PC-3 (cell line): Measurements from ENCODE around the gene SLC25A17. TPM values are rescaled to one million over a fixed set of nuclear protein-coding genes. Genes with fewer than 3 reads are reported as not detected.

Experiments used
- ATAC-seq: fragments of 200-7000 bp; cut with Tn5 transposase; 2 replicates; pipeline ENCODE4 v1.9.1; 2020; ENCODE audit warnings: mild to moderate bottlenecking, moderate library complexity
- BruUV-seq: library from RNA; stranded (reverse); fragments of 400-500 nt; replicated peaks from 2 replicates; lab custom pipeline; 2021; lab: Mats Ljungman, UMichigan
- CTCF ChIA-PET: fragments of 300-600 bp; sonication (Branson Sonifier 250); formaldehyde crosslinking; loops from one replicate; lab custom pipeline; 2022; ENCODE audit warnings: antibody characterized with exemption; lab: Charles Lee
- POLR2A ChIA-PET: fragments of 300-600 bp; sonication (Branson Sonifier 250); formaldehyde crosslinking; loops from one replicate; lab custom pipeline; 2022; ENCODE audit warnings: antibody characterized with exemption; ENCODE audit not compliant: unreplicated experiment; lab: Charles Lee
- DNase-seq: peaks from one replicate; pipeline ENCODE4 v3.0.0-alpha.2; 2015
- H2AFZ ChIP-seq: fragments of 300-600 bp; sonication (generic); 2 replicates; pipeline ENCODE4 v1.6.0; 2016; ENCODE audit warnings: antibody characterized with exemption, low read length
- H3F3A ChIP-seq: fragments of 300-600 bp; sonication (generic); one replicate; pipeline ENCODE4 v1.6.0; 2017; ENCODE audit warnings: antibody characterized with exemption, low read length, control low read depth, mild to moderate bottlenecking; ENCODE audit not compliant: unreplicated experiment
- H3K27ac ChIP-seq: fragments of 300-600 bp; sonication (generic); 2 replicates; pipeline ENCODE4 v1.5.1; 2016; ENCODE audit warnings: mild to moderate bottlenecking, low read length
- H3K27me3 ChIP-seq: fragments of 300-600 bp; sonication (generic); 2 replicates; pipeline ENCODE4 v1.6.1; 2016; ENCODE audit warnings: low read length, mixed read lengths
- H3K36me3 ChIP-seq: fragments of 300-600 bp; sonication (generic); 2 replicates; pipeline ENCODE4 v1.6.1; 2016; ENCODE audit warnings: low read depth, mixed run types, low read length, mixed read lengths
- H3K4me1 ChIP-seq: fragments of 300-600 bp; sonication (generic); 2 replicates; pipeline ENCODE4 v1.5.1; 2016; ENCODE audit warnings: low read length; ENCODE audit not compliant: insufficient read depth
- H3K4me2 ChIP-seq: fragments of 300-600 bp; sonication (generic); 2 replicates; pipeline ENCODE4 v1.6.0; 2016; ENCODE audit warnings: low read length
- H3K4me3 ChIP-seq: fragments of 300-600 bp; sonication (generic); 2 replicates; pipeline ENCODE4 v1.5.1; 2016; ENCODE audit warnings: mild to moderate bottlenecking, low read length, mixed read lengths
- H3K79me2 ChIP-seq: fragments of 300-600 bp; sonication (generic); 2 replicates; pipeline ENCODE4 v1.6.1; 2017; ENCODE audit warnings: low read length, mixed read lengths
- H3K9ac ChIP-seq: fragments of 300-600 bp; sonication (generic); 2 replicates; pipeline ENCODE4 v1.6.0; 2016; ENCODE audit warnings: mild to moderate bottlenecking, low read length
- H3K9me2 ChIP-seq: fragments of 300-600 bp; sonication (generic); replicated peaks from 2 replicates; pipeline ENCODE4 v1.6.1; 2016; ENCODE audit warnings: mixed run types, low read length, mixed read lengths
- H3K9me3 ChIP-seq: fragments of 300-600 bp; sonication (generic); 2 replicates; pipeline ENCODE4 v1.6.1; 2016; ENCODE audit warnings: low read length, mixed read lengths
- H4K20me1 ChIP-seq: fragments of 300-600 bp; sonication (generic); 2 replicates; pipeline ENCODE4 v1.6.1; 2016; ENCODE audit warnings: low read length, mixed read lengths
- EZH2 ChIP-seq: fragments of 300-600 bp; sonication (generic); IDR thresholded peaks from one replicate; pipeline ENCODE4 v1.6.1; 2017; ENCODE audit warnings: antibody characterized with exemption, mild to moderate bottlenecking, low read length; ENCODE audit not compliant: unreplicated experiment
- EZH2phosphoT487 ChIP-seq: fragments of 300-600 bp; sonication (generic); IDR thresholded peaks from 2 replicates; pipeline ENCODE4 v1.6.1; 2018; ENCODE audit warnings: mild to moderate bottlenecking, antibody characterized with exemption, low read length, borderline replicate concordance
- intact Hi-C: fragments of 100-400 bp; cut with micrococcal nuclease; formaldehyde crosslinking; loops from 2 replicates; pipeline ENCODE4 v1.9.0; 2023
- total RNA-seq: library from RNA; depleted of rRNA; stranded (reverse); fragments of >200 nt; gene quantifications from 2 replicates; pipeline ENCODE4 v1.2.3, GENCODE V29; 2014
- TF ChIP-seq, protein P1 (sequence below): fragments of 300-600 bp; sonication (generic); conservative IDR thresholded peaks from 2 replicates; pipeline ENCODE4 v1.5.1; 2017; ENCODE audit warnings: antibody characterized with exemption, low read depth, mild to moderate bottlenecking, low read length

Gene SLC25A17
- total RNA-seq, 1 experiment from 2014 or later: 18.3 TPM

DNA sequence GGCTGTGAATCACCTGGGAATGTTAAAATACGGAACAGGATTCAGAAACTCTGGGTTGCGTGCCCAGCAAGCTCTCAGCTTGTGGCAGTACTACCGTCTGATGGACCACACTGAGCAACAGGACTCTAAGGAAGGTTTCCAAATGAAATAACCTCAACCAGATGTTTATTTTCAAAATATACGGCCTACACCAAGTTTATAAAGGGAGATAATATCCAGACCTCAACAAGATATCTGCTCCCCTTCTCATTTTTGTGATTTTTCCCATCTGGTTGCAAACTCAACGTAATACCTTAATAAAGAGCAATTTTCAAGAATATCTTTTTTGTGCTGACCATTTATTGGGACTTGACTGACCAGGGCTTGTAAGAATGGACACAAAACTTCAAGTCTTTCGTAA, 49.4 kb downstream of the SLC25A17 start:
- Histone ChIP-seq H3K9ac (no peak overlapping the region), H3K9me2 (no peaks in the 10 kb centered on the region), H2AFZ (no peak overlapping the region), H3K4me1 (no peaks in the 10 kb centered on the region), H3K4me2 (no peak overlapping the region), H3K27me3 (no peaks in the 10 kb centered on the region), H3K27ac (no peak overlapping the region), H3K4me3 (no peak overlapping the region), H3K79me2 (no peaks in the 10 kb centered on the region), H4K20me1 (no peaks in the 10 kb centered on the region), H3K36me3 (peaks cover 13% of the 10 kb centered on the region), H3K9me3 (no peaks in the 10 kb centered on the region), H3F3A (no peaks in the 10 kb centered on the region)
- DNase-seq (no peak), ATAC-seq (no peak)
- TF ChIP-seq EZH2phosphoT487: no peak
- TF ChIP-seq EZH2: no peak
- TF ChIP-seq, protein P1, sequence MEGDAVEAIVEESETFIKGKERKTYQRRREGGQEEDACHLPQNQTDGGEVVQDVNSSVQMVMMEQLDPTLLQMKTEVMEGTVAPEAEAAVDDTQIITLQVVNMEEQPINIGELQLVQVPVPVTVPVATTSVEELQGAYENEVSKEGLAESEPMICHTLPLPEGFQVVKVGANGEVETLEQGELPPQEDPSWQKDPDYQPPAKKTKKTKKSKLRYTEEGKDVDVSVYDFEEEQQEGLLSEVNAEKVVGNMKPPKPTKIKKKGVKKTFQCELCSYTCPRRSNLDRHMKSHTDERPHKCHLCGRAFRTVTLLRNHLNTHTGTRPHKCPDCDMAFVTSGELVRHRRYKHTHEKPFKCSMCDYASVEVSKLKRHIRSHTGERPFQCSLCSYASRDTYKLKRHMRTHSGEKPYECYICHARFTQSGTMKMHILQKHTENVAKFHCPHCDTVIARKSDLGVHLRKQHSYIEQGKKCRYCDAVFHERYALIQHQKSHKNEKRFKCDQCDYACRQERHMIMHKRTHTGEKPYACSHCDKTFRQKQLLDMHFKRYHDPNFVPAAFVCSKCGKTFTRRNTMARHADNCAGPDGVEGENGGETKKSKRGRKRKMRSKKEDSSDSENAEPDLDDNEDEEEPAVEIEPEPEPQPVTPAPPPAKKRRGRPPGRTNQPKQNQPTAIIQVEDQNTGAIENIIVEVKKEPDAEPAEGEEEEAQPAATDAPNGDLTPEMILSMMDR: no peak
- intact Hi-C loops: no loop called here
- CTCF ChIA-PET: no interaction called here
- BruUV-seq: no TSS peak
- POLR2A ChIA-PET: no interaction called here

DNA sequence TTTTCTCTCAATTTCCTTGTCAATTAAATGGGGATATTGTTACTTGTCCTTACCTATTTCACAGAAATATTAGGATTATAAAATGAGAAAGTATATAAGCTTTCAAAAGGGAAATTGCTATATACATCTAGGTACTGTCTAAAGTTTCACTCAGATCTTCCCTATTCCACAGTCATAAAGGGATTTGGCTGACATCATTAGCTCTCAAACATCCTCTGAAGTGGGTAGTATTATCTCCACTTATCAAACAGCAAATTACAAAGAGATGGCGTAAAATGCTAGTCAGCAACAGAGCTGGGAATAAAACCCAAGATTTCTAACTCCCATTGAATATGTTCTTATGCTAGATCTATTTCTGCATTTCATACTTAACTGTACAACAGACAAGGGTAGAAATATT, 50.9 kb downstream of the SLC25A17 start:
- ATAC-seq (no peak), DNase-seq (no peak)
- H3K79me2 ChIP-seq: no peaks in the 10 kb centered on the region
- ChIA-PET POLR2A (no interaction called here), CTCF (no interaction called here)
- intact Hi-C loops: no loop called here
- H3K9ac ChIP-seq: no peak overlapping the region
- no peaks in the 10 kb centered on the region for H4K20me1 ChIP-seq
- no peaks in the 10 kb centered on the region for H3K27me3 ChIP-seq
- no peak overlapping the region for H3K4me2 ChIP-seq
- H3K4me3 ChIP-seq: no peak overlapping the region
- no TSS peak for BruUV-seq
- no peaks in the 10 kb centered on the region for H3K9me3 ChIP-seq
- no peak overlapping the region for H3K27ac ChIP-seq
- no peaks in the 10 kb centered on the region for H3F3A ChIP-seq
- TF ChIP-seq EZH2 (no peak), EZH2phosphoT487 (no peak)
- TF ChIP-seq, protein P1: no peak
- H2AFZ ChIP-seq: no peak overlapping the region
- no peaks in the 10 kb centered on the region for H3K4me1 ChIP-seq
- H3K36me3 ChIP-seq: peaks cover 9% of the 10 kb centered on the region
- H3K9me2 ChIP-seq: no peaks in the 10 kb centered on the region

DNA sequence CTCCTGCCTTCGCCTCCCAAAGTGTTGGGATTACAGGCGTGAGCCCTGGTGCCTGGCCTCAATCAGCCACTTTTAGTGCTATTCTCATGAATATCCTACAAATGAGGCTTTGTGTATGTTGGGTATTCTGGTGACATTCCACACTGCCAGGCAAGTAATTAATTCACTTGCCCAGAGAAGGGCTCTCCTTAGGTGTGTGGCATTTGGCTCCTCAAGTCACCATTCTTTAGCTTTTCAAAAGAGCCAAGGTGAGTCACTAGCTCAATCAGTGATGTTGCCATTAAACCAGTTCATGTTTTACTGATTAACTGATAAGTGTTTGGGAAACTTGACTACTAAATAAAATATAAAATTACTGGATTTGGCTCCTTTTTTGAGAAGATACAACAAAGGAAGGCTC, 52.2 kb downstream of the SLC25A17 start:
- no peak overlapping the region for H3K27ac ChIP-seq
- no peaks in the 10 kb centered on the region for H4K20me1 ChIP-seq
- no peak overlapping the region for H3K4me3 ChIP-seq
- H3K9ac ChIP-seq: no peak overlapping the region
- BruUV-seq: no TSS peak
- intact Hi-C loops: no loop called here
- H3K9me3 ChIP-seq: no peaks in the 10 kb centered on the region
- ATAC-seq: no peak
- no peaks in the 10 kb centered on the region for H3K4me1 ChIP-seq
- no peaks in the 10 kb centered on the region for H3F3A ChIP-seq
- TF ChIP-seq, protein P1: no peak
- no peak for TF ChIP-seq EZH2phosphoT487
- TF ChIP-seq EZH2: no peak
- no peak overlapping the region for H2AFZ ChIP-seq
- H3K4me2 ChIP-seq: no peak overlapping the region
- POLR2A ChIA-PET: no interaction called here
- CTCF ChIA-PET: no interaction called here
- H3K79me2 ChIP-seq: no peaks in the 10 kb centered on the region
- no peak for DNase-seq
- H3K36me3 ChIP-seq: peaks cover 9% of the 10 kb centered on the region
- no peaks in the 10 kb centered on the region for H3K27me3 ChIP-seq
- H3K9me2 ChIP-seq: no peaks in the 10 kb centered on the region
